T-helper 2 cell treated with Interferon-gamma antibody and Interleukin-4, amounts not matched to agents 5 μg/mL and 100 μg/mL, for 36 hours (primary cell): Measurements from ENCODE around the gene BHLHE41.

Experiments used
- DNase-seq: peaks from one replicate; pipeline ENCODE4 v3.0.0; 2021; ENCODE audit warnings: low spot score
- H3K27ac Mint-ChIP-seq: one replicate; pipeline ENCODE4 v1.8.0; 2021; ENCODE audit warnings: mild to moderate bottlenecking, mixed read lengths
- H3K27me3 Mint-ChIP-seq: one replicate; pipeline ENCODE4 v1.8.0; 2021; ENCODE audit warnings: low read depth, mixed read lengths
- H3K36me3 Mint-ChIP-seq: one replicate; pipeline ENCODE4 v1.8.0; 2021; ENCODE audit warnings: low read depth, mixed read lengths
- H3K4me1 Mint-ChIP-seq: one replicate; pipeline ENCODE4 v1.8.0; 2021; ENCODE audit warnings: low read depth, mixed read lengths
- H3K4me3 Mint-ChIP-seq: one replicate; pipeline ENCODE4 v1.8.0; 2022; ENCODE audit warnings: mild to moderate bottlenecking, moderate library complexity, mixed read lengths
- H3K9me3 Mint-ChIP-seq: one replicate; pipeline ENCODE4 v1.8.0; 2021; ENCODE audit warnings: mixed read lengths

Gene BHLHE41

GRCh38 chr12:26096036-26096435, 28.8 kb downstream of the BHLHE41 start:
- Mint-ChIP-seq H3K27me3 (peaks cover 17% of the 10 kb centered on the region), H3K4me1 (no peaks in the 10 kb centered on the region), H3K4me3 (no peak overlapping the region), H3K27ac (no peak overlapping the region), H3K9me3 (no peaks in the 10 kb centered on the region), H3K36me3 (no peaks in the 10 kb centered on the region)
- no peak for DNase-seq

- Mint-ChIP-seq H3K4me3 (no peak overlapping the region), H3K9me3 (no peaks in the 10 kb centered on the region), H3K36me3 (no peaks in the 10 kb centered on the region), H3K27ac (no peak overlapping the region), H3K4me1 (no peaks in the 10 kb centered on the region), H3K27me3 (peaks cover 12% of the 10 kb centered on the region)
- no peak for DNase-seq
These were observed 29.7 kb downstream of the BHLHE41 start for GRCh38 chr12:26095186-26095585.

GRCh38 chr12:26092346-26093105, 32.3 kb downstream of the BHLHE41 start:
- no peak for DNase-seq
- Mint-ChIP-seq H3K4me1 (no peaks in the 10 kb centered on the region), H3K36me3 (no peaks in the 10 kb centered on the region), H3K4me3 (no peak overlapping the region), H3K27me3 (no peaks in the 10 kb centered on the region), H3K9me3 (no peaks in the 10 kb centered on the region), H3K27ac (no peak overlapping the region)

GRCh38 chr12:26091822-26092221, 33.0 kb downstream of the BHLHE41 start:
- no peak overlapping the region for H3K4me3 Mint-ChIP-seq
- no peaks in the 10 kb centered on the region for H3K9me3 Mint-ChIP-seq
- H3K27ac Mint-ChIP-seq: no peak overlapping the region
- no peak for DNase-seq
- no peaks in the 10 kb centered on the region for H3K36me3 Mint-ChIP-seq
- H3K27me3 Mint-ChIP-seq: no peaks in the 10 kb centered on the region
- no peaks in the 10 kb centered on the region for H3K4me1 Mint-ChIP-seq

GRCh38 chr12:26090836-26091510, 33.9 kb downstream of the BHLHE41 start:
- Mint-ChIP-seq H3K4me3 (no peak overlapping the region), H3K36me3 (no peaks in the 10 kb centered on the region), H3K27ac (no peak overlapping the region), H3K4me1 (no peaks in the 10 kb centered on the region), H3K27me3 (no peaks in the 10 kb centered on the region), H3K9me3 (no peaks in the 10 kb centered on the region)
- DNase-seq: no peak

- no peak for DNase-seq
- Mint-ChIP-seq H3K4me1 (no peaks in the 10 kb centered on the region), H3K27me3 (no peaks in the 10 kb centered on the region)
These were observed 35.8 kb downstream of the BHLHE41 start for GRCh38 chr12:26088998-26089397.

GRCh38 chr12:26086936-26087335, 37.9 kb downstream of the BHLHE41 start:
- H3K9me3 Mint-ChIP-seq: no peaks in the 10 kb centered on the region
- DNase-seq: no peak
- H3K4me3 Mint-ChIP-seq: no peak overlapping the region
- H3K27me3 Mint-ChIP-seq: no peaks in the 10 kb centered on the region
- H3K4me1 Mint-ChIP-seq: no peaks in the 10 kb centered on the region
- H3K36me3 Mint-ChIP-seq: no peaks in the 10 kb centered on the region
- H3K27ac Mint-ChIP-seq: no peak overlapping the region

More at GRCh38 chr12:26088998-26089397, 35.8 kb downstream of the BHLHE41 start:
- H3K27ac Mint-ChIP-seq: no peak overlapping the region
- no peaks in the 10 kb centered on the region for H3K36me3 Mint-ChIP-seq
- no peak overlapping the region for H3K4me3 Mint-ChIP-seq
- no peaks in the 10 kb centered on the region for H3K9me3 Mint-ChIP-seq

- Mint-ChIP-seq H3K4me1 (no peaks in the 10 kb centered on the region), H3K27me3 (no peaks in the 10 kb centered on the region), H3K9me3 (no peaks in the 10 kb centered on the region), H3K27ac (no peak overlapping the region), H3K36me3 (no peaks in the 10 kb centered on the region), H3K4me3 (no peak overlapping the region)
- DNase-seq: no peak
These were observed 43.9 kb downstream of the BHLHE41 start for GRCh38 chr12:26080911-26081310.

- no peaks in the 10 kb centered on the region for H3K4me1 Mint-ChIP-seq
- no peak overlapping the region for H3K4me3 Mint-ChIP-seq
- no peaks in the 10 kb centered on the region for H3K36me3 Mint-ChIP-seq
- H3K27me3 Mint-ChIP-seq: no peaks in the 10 kb centered on the region
- no peak overlapping the region for H3K27ac Mint-ChIP-seq
- H3K9me3 Mint-ChIP-seq: no peaks in the 10 kb centered on the region
- DNase-seq: no peak
These were observed 46.7 kb downstream of the BHLHE41 start for GRCh38 chr12:26077915-26078702.
